Mesothelial cell of epicardium (in vitro differentiated cells): ENCODE results near the gene MARCHF3. TPM values are rescaled to one million over a fixed set of nuclear protein-coding genes. Genes with fewer than 3 reads are reported as not detected.

ENCODE experiments used
- DNase-seq, 2 experiments: peaks; one replicate each; pipeline ENCODE4 v3.0.0; 2021; ENCODE audit warnings: low spot score in 2 of 2; ENCODE audit not compliant: unreplicated experiment in 2 of 2
- H3K27ac Mint-ChIP-seq: 2 replicates; pipeline ENCODE4 v1.8.0; 2021; ENCODE audit warnings: mixed read lengths
- H3K27me3 Mint-ChIP-seq: 2 replicates; pipeline ENCODE4 v1.8.0; 2021; ENCODE audit warnings: low read depth, mixed read lengths
- H3K36me3 Mint-ChIP-seq: 2 replicates; pipeline ENCODE4 v1.8.0; 2021; ENCODE audit warnings: mixed read lengths
- H3K4me1 Mint-ChIP-seq: 2 replicates; pipeline ENCODE4 v1.8.0; 2021; ENCODE audit warnings: mixed read lengths
- H3K4me3 Mint-ChIP-seq: 2 replicates; pipeline ENCODE4 v1.8.0; 2021; ENCODE audit warnings: mild to moderate bottlenecking, moderate library complexity, mixed read lengths
- H3K9me3 Mint-ChIP-seq: 2 replicates; pipeline ENCODE4 v1.8.0; 2021; ENCODE audit warnings: mixed read lengths
- CTCF ChIP-seq: fragments of 200-600 bp; sonication (generic); IDR thresholded peaks from one replicate; pipeline ENCODE4 v1.5.0; 2021; ENCODE audit warnings: antibody characterized with exemption; ENCODE audit not compliant: unreplicated experiment
- total RNA-seq: library from RNA; stranded (reverse); gene quantifications from 3 replicates; pipeline ENCODE4 v1.2.1, GENCODE V29; 2021

MARCHF3 gene
- total RNA-seq, 1 donor from 2014 or later, result 9.4 TPM

DNA sequence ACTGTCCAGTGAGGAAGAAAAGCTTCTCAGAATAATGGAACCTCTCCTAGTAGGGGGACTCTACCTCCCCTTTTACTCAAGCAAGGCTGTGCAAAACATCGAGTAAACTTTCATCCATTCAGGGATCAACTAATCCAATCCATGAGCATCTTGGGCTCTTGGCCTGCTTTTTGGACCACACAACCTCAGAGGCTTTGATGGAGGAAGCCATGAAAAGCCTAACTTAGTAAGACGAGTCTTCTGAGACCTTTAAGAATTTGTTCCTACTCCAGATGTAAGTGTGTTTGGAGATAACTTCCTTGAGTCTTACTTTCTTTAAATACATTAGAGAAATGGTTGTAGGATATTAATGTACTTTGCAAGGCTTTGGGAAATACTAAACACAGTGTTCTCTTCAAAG lies 49.1 kb downstream of the MARCHF3 start:
- Mint-ChIP-seq H3K4me3 (no peak overlapping the region), H3K4me1 (peaks cover 6% of the 10 kb centered on the region), H3K9me3 (no peaks in the 10 kb centered on the region), H3K36me3 (no peaks in the 10 kb centered on the region), H3K27ac (no peak overlapping the region), H3K27me3 (no peaks in the 10 kb centered on the region)
- no peak for TF ChIP-seq CTCF
- DNase-seq, result no peak

GRCh38 chr5:126978258-126978657 lies 52.1 kb downstream of the MARCHF3 start:
- no peak for DNase-seq
- Mint-ChIP-seq H3K27me3 (no peaks in the 10 kb centered on the region), H3K9me3 (no peaks in the 10 kb centered on the region), H3K27ac (no peak overlapping the region), H3K4me3 (no peak overlapping the region), H3K4me1 (no peaks in the 10 kb centered on the region), H3K36me3 (no peaks in the 10 kb centered on the region)
- TF ChIP-seq CTCF, result no peak

DNA sequence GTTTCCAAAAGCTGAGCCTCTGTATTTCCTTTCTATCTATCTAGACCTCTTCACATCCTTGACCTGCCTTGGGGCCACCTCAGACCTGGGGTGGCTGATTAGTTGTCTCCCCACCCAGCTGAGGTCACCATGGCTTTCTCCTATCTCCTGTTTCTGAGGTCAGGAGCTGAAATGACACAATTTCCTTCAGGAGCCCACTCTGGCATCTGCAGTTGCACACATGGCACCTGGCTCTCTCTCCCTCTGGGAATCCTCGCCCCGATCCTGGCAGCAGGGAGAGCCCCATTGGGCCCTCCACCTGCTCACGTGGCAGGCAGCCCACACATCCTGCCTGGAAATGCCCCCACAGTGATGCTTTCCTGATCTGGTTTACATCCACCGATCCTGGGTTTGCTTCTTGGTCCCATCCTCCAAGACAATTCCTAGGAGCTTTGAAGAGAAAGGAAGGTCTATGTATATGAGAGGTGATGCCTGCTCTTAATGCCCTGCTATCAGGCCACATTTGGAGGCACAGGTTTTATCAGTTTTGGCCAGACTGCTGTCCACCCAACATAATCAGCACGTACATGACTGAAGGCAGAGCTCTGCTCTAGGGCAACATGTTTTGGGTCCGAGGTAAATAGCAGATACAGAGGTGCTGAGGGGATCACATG lies 53.7 kb downstream of the MARCHF3 start:
- Mint-ChIP-seq H3K4me1 (peaks cover 4% of the 10 kb centered on the region), H3K27me3 (no peaks in the 10 kb centered on the region), H3K9me3 (no peaks in the 10 kb centered on the region), H3K36me3 (no peaks in the 10 kb centered on the region), H3K27ac (no peak overlapping the region), H3K4me3 (no peak overlapping the region)
- TF ChIP-seq CTCF, result no peak
- DNase-seq, result no peak

DNA sequence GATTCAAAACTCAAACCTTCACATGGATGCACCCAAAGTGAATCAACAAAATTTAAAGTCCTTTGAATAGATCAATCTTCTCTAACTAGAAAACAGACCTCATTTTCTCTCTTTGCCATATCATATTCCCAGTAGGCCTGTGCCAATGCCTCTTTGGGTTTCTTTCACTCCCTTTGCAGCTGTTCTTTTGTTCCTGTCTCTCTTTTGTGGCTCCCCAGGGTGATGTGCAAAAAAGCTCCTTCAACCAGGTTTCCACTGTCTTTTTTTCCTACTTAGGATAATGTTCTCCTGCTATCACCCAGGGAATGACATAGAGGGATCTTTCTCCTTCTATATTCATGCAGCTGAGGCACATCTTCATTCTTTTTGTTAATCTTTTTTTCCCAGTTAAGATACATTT lies 54.6 kb downstream of the MARCHF3 start:
- no peak for DNase-seq
- no peaks in the 10 kb centered on the region for H3K9me3 Mint-ChIP-seq

DNA sequence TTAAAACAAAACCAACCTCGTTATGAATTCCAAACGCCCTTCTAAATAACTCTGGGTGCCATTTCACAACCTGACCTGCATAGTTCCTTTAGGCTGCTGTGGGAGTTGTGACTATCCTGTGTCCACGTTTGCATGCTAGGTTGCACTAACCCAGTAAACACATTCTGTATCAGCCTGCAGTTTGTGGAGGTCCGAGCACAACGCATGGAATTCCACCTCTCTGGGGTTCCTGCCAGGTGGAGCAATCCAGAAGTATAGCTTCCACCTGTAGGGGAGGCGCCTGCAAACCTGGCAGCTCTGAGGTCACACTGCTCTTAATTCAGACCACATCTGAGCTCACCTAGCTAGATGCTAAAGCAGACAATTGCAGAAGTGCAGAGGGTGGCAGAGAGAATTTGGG lies 57.2 kb downstream of the MARCHF3 start:
- H3K27ac Mint-ChIP-seq, result no peak overlapping the region

More for the DNA sequence above, 54.6 kb downstream of the MARCHF3 start:
- Mint-ChIP-seq H3K27ac (no peak overlapping the region), H3K4me1 (peaks cover 7% of the 10 kb centered on the region), H3K27me3 (no peaks in the 10 kb centered on the region), H3K36me3 (no peaks in the 10 kb centered on the region), H3K4me3 (no peak overlapping the region)
- TF ChIP-seq CTCF, result no peak

More for the DNA sequence above, 57.2 kb downstream of the MARCHF3 start:
- Mint-ChIP-seq H3K27me3 (no peaks in the 10 kb centered on the region), H3K9me3 (peaks cover 1% of the 10 kb centered on the region), H3K4me1 (peaks cover 12% of the 10 kb centered on the region), H3K36me3 (no peaks in the 10 kb centered on the region), H3K4me3 (no peak overlapping the region)
- no peak for DNase-seq
- no peak for TF ChIP-seq CTCF
